ENCODE data around the gene KIF21A.

The KIF21A gene

GRCh38 chr12:39355841-39356240, 87.1 kb downstream of the KIF21A start:
- Histone ChIP-seq H3K4me2 (ENCODE audit: low read length) (no peak overlapping the region), H3K4me3 (ENCODE audit: low read length) (no peak overlapping the region), H3K9me3 (replicated peaks; ENCODE audit: low read length) (no peaks in the 10 kb centered on the region), H3K27me3 (ENCODE audit: control insufficient read depth, insufficient read depth, low read length) (no peaks in the 10 kb centered on the region), H3K4me1 (ENCODE audit: control insufficient read depth, insufficient read depth, low read length) (no peaks in the 10 kb centered on the region), H3K36me3 (ENCODE audit: insufficient read depth, low read length) (no peaks in the 10 kb centered on the region), H3K9ac (ENCODE audit: low read depth, low read length) (no peak overlapping the region)

- H3K9me3 ChIP-seq (replicated peaks; ENCODE audit: low read length) = no peaks in the 10 kb centered on the region
- no peak overlapping the region for H3K4me2 ChIP-seq (ENCODE audit: low read length)
- no peaks in the 10 kb centered on the region for H3K36me3 ChIP-seq (ENCODE audit: insufficient read depth, low read length)
- H3K4me3 ChIP-seq (ENCODE audit: low read length) = no peak overlapping the region
- no peaks in the 10 kb centered on the region for H3K4me1 ChIP-seq (ENCODE audit: control insufficient read depth, insufficient read depth, low read length)
- H3K27me3 ChIP-seq (ENCODE audit: control insufficient read depth, insufficient read depth, low read length) = no peaks in the 10 kb centered on the region
- H3K9ac ChIP-seq (ENCODE audit: low read depth, low read length) = no peak overlapping the region
Observed at GRCh38 chr12:39354955-39355354, 88.0 kb downstream of the KIF21A start.

GRCh38 chr12:39352471-39353017, 90.4 kb downstream of the KIF21A start:
- Histone ChIP-seq H3K4me2 (ENCODE audit: low read length) (no peak overlapping the region), H3K36me3 (ENCODE audit: insufficient read depth, low read length) (no peaks in the 10 kb centered on the region), H3K4me1 (ENCODE audit: control insufficient read depth, insufficient read depth, low read length) (no peaks in the 10 kb centered on the region), H3K9ac (ENCODE audit: low read depth, low read length) (no peak overlapping the region), H3K27me3 (ENCODE audit: control insufficient read depth, insufficient read depth, low read length) (no peaks in the 10 kb centered on the region), H3K9me3 (replicated peaks; ENCODE audit: low read length) (no peaks in the 10 kb centered on the region), H3K4me3 (ENCODE audit: low read length) (no peak overlapping the region)

- Histone ChIP-seq H3K9me3 (replicated peaks; ENCODE audit: low read length) (no peaks in the 10 kb centered on the region), H3K4me3 (ENCODE audit: low read length) (no peak overlapping the region), H3K27me3 (ENCODE audit: control insufficient read depth, insufficient read depth, low read length) (no peaks in the 10 kb centered on the region), H3K4me1 (ENCODE audit: control insufficient read depth, insufficient read depth, low read length) (no peaks in the 10 kb centered on the region), H3K36me3 (ENCODE audit: insufficient read depth, low read length) (no peaks in the 10 kb centered on the region), H3K9ac (ENCODE audit: low read depth, low read length) (no peak overlapping the region), H3K4me2 (ENCODE audit: low read length) (no peak overlapping the region)
Observed at GRCh38 chr12:39351153-39351552, 91.8 kb downstream of the KIF21A start.

- no peaks in the 10 kb centered on the region for H3K9me3 ChIP-seq (replicated peaks; ENCODE audit: low read length)
- no peaks in the 10 kb centered on the region for H3K4me1 ChIP-seq (ENCODE audit: control insufficient read depth, insufficient read depth, low read length)
- no peak overlapping the region for H3K9ac ChIP-seq (ENCODE audit: low read depth, low read length)
- no peaks in the 10 kb centered on the region for H3K36me3 ChIP-seq (ENCODE audit: insufficient read depth, low read length)
- H3K4me2 ChIP-seq (ENCODE audit: low read length) = no peak overlapping the region
- no peaks in the 10 kb centered on the region for H3K27me3 ChIP-seq (ENCODE audit: control insufficient read depth, insufficient read depth, low read length)
- H3K4me3 ChIP-seq (ENCODE audit: low read length) = no peak overlapping the region
Observed at GRCh38 chr12:39348941-39349626, 93.8 kb downstream of the KIF21A start.

- Histone ChIP-seq H3K4me2 (ENCODE audit: low read length) (no peak overlapping the region), H3K4me1 (ENCODE audit: control insufficient read depth, insufficient read depth, low read length) (no peaks in the 10 kb centered on the region), H3K9ac (ENCODE audit: low read depth, low read length) (no peak overlapping the region), H3K4me3 (ENCODE audit: low read length) (no peak overlapping the region), H3K36me3 (ENCODE audit: insufficient read depth, low read length) (no peaks in the 10 kb centered on the region), H3K27me3 (ENCODE audit: control insufficient read depth, insufficient read depth, low read length) (no peaks in the 10 kb centered on the region), H3K9me3 (replicated peaks; ENCODE audit: low read length) (no peaks in the 10 kb centered on the region)
Observed at GRCh38 chr12:39348523-39348922, 94.4 kb downstream of the KIF21A start.

- H3K4me3 ChIP-seq (ENCODE audit: low read length) = no peak overlapping the region
- no peaks in the 10 kb centered on the region for H3K4me1 ChIP-seq (ENCODE audit: control insufficient read depth, insufficient read depth, low read length)
- no peaks in the 10 kb centered on the region for H3K36me3 ChIP-seq (ENCODE audit: insufficient read depth, low read length)
- no peaks in the 10 kb centered on the region for H3K9me3 ChIP-seq (replicated peaks; ENCODE audit: low read length)
- H3K27me3 ChIP-seq (ENCODE audit: control insufficient read depth, insufficient read depth, low read length) = no peaks in the 10 kb centered on the region
- H3K9ac ChIP-seq (ENCODE audit: low read depth, low read length) = no peak overlapping the region
- H3K4me2 ChIP-seq (ENCODE audit: low read length) = no peak overlapping the region
Observed at GRCh38 chr12:39344926-39345325, 98.0 kb downstream of the KIF21A start.

- Histone ChIP-seq H3K4me2 (ENCODE audit: low read length) (no peak overlapping the region), H3K9ac (ENCODE audit: low read depth, low read length) (no peak overlapping the region), H3K27me3 (ENCODE audit: control insufficient read depth, insufficient read depth, low read length) (no peaks in the 10 kb centered on the region), H3K4me3 (ENCODE audit: low read length) (no peak overlapping the region), H3K4me1 (ENCODE audit: control insufficient read depth, insufficient read depth, low read length) (no peaks in the 10 kb centered on the region), H3K36me3 (ENCODE audit: insufficient read depth, low read length) (no peaks in the 10 kb centered on the region), H3K9me3 (replicated peaks; ENCODE audit: low read length) (no peaks in the 10 kb centered on the region)
Observed at GRCh38 chr12:39343665-39344064, 99.3 kb downstream of the KIF21A start.

GRCh38 chr12:39341761-39342160, 101.2 kb downstream of the KIF21A start:
- Histone ChIP-seq H3K4me2 (ENCODE audit: low read length) (no peak overlapping the region), H3K9me3 (replicated peaks; ENCODE audit: low read length) (no peaks in the 10 kb centered on the region), H3K9ac (ENCODE audit: low read depth, low read length) (no peak overlapping the region), H3K4me3 (ENCODE audit: low read length) (no peak overlapping the region), H3K27me3 (ENCODE audit: control insufficient read depth, insufficient read depth, low read length) (no peaks in the 10 kb centered on the region), H3K4me1 (ENCODE audit: control insufficient read depth, insufficient read depth, low read length) (no peaks in the 10 kb centered on the region), H3K36me3 (ENCODE audit: insufficient read depth, low read length) (no peaks in the 10 kb centered on the region)

- H3K36me3 ChIP-seq (ENCODE audit: insufficient read depth, low read length) = no peaks in the 10 kb centered on the region
- no peaks in the 10 kb centered on the region for H3K9me3 ChIP-seq (replicated peaks; ENCODE audit: low read length)
- no peak overlapping the region for H3K4me3 ChIP-seq (ENCODE audit: low read length)
- no peaks in the 10 kb centered on the region for H3K4me1 ChIP-seq (ENCODE audit: control insufficient read depth, insufficient read depth, low read length)
- no peak overlapping the region for H3K9ac ChIP-seq (ENCODE audit: low read depth, low read length)
- no peaks in the 10 kb centered on the region for H3K27me3 ChIP-seq (ENCODE audit: control insufficient read depth, insufficient read depth, low read length)
- no peak overlapping the region for H3K4me2 ChIP-seq (ENCODE audit: low read length)
Observed at GRCh38 chr12:39341179-39341578, 101.7 kb downstream of the KIF21A start.

GRCh38 chr12:39332661-39333175, 110.2 kb downstream of the KIF21A start:
- Histone ChIP-seq H3K4me3 (ENCODE audit: low read length) (no peak overlapping the region), H3K4me1 (ENCODE audit: control insufficient read depth, insufficient read depth, low read length) (peaks cover 4% of the 10 kb centered on the region), H3K4me2 (ENCODE audit: low read length) (no peak overlapping the region), H3K27me3 (ENCODE audit: control insufficient read depth, insufficient read depth, low read length) (no peaks in the 10 kb centered on the region), H3K36me3 (ENCODE audit: insufficient read depth, low read length) (peaks cover 14% of the 10 kb centered on the region), H3K9me3 (replicated peaks; ENCODE audit: low read length) (no peaks in the 10 kb centered on the region), H3K9ac (ENCODE audit: low read depth, low read length) (no peak overlapping the region)
